GM08714 (cell line): ENCODE data around the gene OLR1.
A peak's percentile ranks its signal among the peaks of the same experiment; 100 is the strongest.

Experiments
- H3K4me3 ChIP-seq: fragments of 200-500 bp; sonication (Bioruptor generic); 2 replicates; pipeline ENCODE4 v1.5.1; 2014; ENCODE audit warnings: mild to moderate bottlenecking, low read length, inconsistent platforms
- ZNF274 ChIP-seq: IDR thresholded peaks from 2 replicates; pipeline ENCODE4 v1.6.1; 2012; ENCODE audit warnings: mild to moderate bottlenecking, low read depth, low read length

OLR1 gene

GRCh38 chr12:10175846-10176636 is 4.1 kb upstream of the OLR1 start:
- no peak overlapping the region for H3K4me3 ChIP-seq
- TF ChIP-seq ZNF274, result no peak

GRCh38 chr12:10174986-10175614 is 3.2 kb upstream of the OLR1 start:
- no peak for TF ChIP-seq ZNF274
- H3K4me3 ChIP-seq, result no peak overlapping the region

- no peak for TF ChIP-seq ZNF274
- no peak overlapping the region for H3K4me3 ChIP-seq
Observed at GRCh38 chr12:10170216-10170615, 1.7 kb downstream of the OLR1 start.

- no peak overlapping the region for H3K4me3 ChIP-seq
- no peak for TF ChIP-seq ZNF274
Observed at GRCh38 chr12:10169104-10169503, 2.8 kb downstream of the OLR1 start.

GRCh38 chr12:10167599-10167998 is 4.3 kb downstream of the OLR1 start:
- no peak overlapping the region for H3K4me3 ChIP-seq
- no peak for TF ChIP-seq ZNF274

GRCh38 chr12:10165421-10165820 is 6.5 kb downstream of the OLR1 start:
- TF ChIP-seq ZNF274, result no peak
- H3K4me3 ChIP-seq, result no peak overlapping the region

- H3K4me3 ChIP-seq, result no peak overlapping the region
- no peak for TF ChIP-seq ZNF274
Observed at GRCh38 chr12:10163084-10163483, 8.8 kb downstream of the OLR1 start.

- TF ChIP-seq ZNF274, result no peak
- no peak overlapping the region for H3K4me3 ChIP-seq
Observed at GRCh38 chr12:10160617-10161385, 11.1 kb downstream of the OLR1 start.

GRCh38 chr12:10159280-10159679 is 12.7 kb downstream of the OLR1 start:
- TF ChIP-seq ZNF274, result no peak
- H3K4me3 ChIP-seq, result no peak overlapping the region

- TF ChIP-seq ZNF274, result no peak
- no peak overlapping the region for H3K4me3 ChIP-seq
Observed at GRCh38 chr12:10158406-10158805, 13.5 kb downstream of the OLR1 start.

- no peak for TF ChIP-seq ZNF274
- no peak overlapping the region for H3K4me3 ChIP-seq
Observed at GRCh38 chr12:10155966-10156365, 16.0 kb downstream of the OLR1 start.

GRCh38 chr12:10154145-10154496 is 17.8 kb downstream of the OLR1 start:
- no peak for TF ChIP-seq ZNF274
- peak overlapping the region; percentile 68; the same call in 1 of the 2 replicates for H3K4me3 ChIP-seq

- no peak for TF ChIP-seq ZNF274
Observed at GRCh38 chr12:10153271-10154144, 18.4 kb downstream of the OLR1 start.

GRCh38 chr12:10151621-10152020 is 20.3 kb downstream of the OLR1 start:
- no peak for TF ChIP-seq ZNF274
- no peak overlapping the region for H3K4me3 ChIP-seq

More at GRCh38 chr12:10153271-10154144, 18.4 kb downstream of the OLR1 start:
- H3K4me3 ChIP-seq, result peak overlapping the region; percentile 68; the same call in 1 of the 2 replicates
